H1 (cell line): ENCODE measurements around the gene TRIM52. TPM values are rescaled to one million over a fixed set of nuclear protein-coding genes. Genes with fewer than 3 reads are reported as not detected.
A peak's percentile ranks its signal among the peaks of the same experiment; 100 is the strongest.

Experiments
- CTCF ChIA-PET: fragments of 300-600 bp; sonication (Branson Sonifier 250); formaldehyde crosslinking; loops from one replicate; lab custom pipeline; 2021; ENCODE audit not compliant: partially characterized antibody; lab: Charles Lee
- POLR2A ChIA-PET: fragments of 300-600 bp; sonication (Branson Sonifier 250); formaldehyde crosslinking; loops from one replicate; lab custom pipeline; 2021; ENCODE audit warnings: inconsistent platforms; ENCODE audit not compliant: partially characterized antibody; lab: Charles Lee
- DNase-seq, 2 experiments: peaks; one replicate each; pipeline versions ENCODE4 v3.0.0 to v3.0.0-alpha.2; 2010 to 2022; ENCODE audit warnings: low spot score in 2 of 2, low read depth in 1 of 2, mixed read lengths in 1 of 2
- FAIRE-seq: peaks from 2 replicates; lab custom pipeline; 2011; peaks lifted over from hg19 to GRCh38; lab: Jason Lieb, UNC
- H2AFZ ChIP-seq: 2 replicates; pipeline ENCODE4 v1.8.1; 2012; ENCODE audit warnings: low read length, inconsistent platforms
- H2AK5ac ChIP-seq: 2 replicates; pipeline ENCODE4 v1.6.1; 2013; ENCODE audit warnings: low read depth, low read length
- H2BK120ac ChIP-seq: replicated peaks from 2 replicates; pipeline ENCODE3; 2013; ENCODE audit warnings: low read depth, low read length, inconsistent platforms
- H2BK12ac ChIP-seq: 2 replicates; pipeline ENCODE4 v1.6.1; 2013; ENCODE audit warnings: low read depth, low read length
- H2BK15ac ChIP-seq: 2 replicates; pipeline ENCODE4 v1.6.1; 2013; ENCODE audit warnings: low read length
- H2BK20ac ChIP-seq: 2 replicates; pipeline ENCODE4 v1.6.1; 2013; ENCODE audit warnings: low read length
- H2BK5ac ChIP-seq: 2 replicates; pipeline ENCODE4 v1.6.1; 2013; ENCODE audit warnings: low read depth, low read length
- H3K14ac ChIP-seq: 2 replicates; pipeline ENCODE4 v1.6.1; 2013; ENCODE audit warnings: inconsistent platforms; ENCODE audit not compliant: insufficient read length
- H3K18ac ChIP-seq: 2 replicates; pipeline ENCODE4 v1.6.1; 2013; ENCODE audit warnings: low read length; ENCODE audit errors: extremely low read depth
- H3K23ac ChIP-seq: 2 replicates; pipeline ENCODE4 v1.6.1; 2013; ENCODE audit warnings: inconsistent platforms; ENCODE audit not compliant: insufficient read length
- H3K23me2 ChIP-seq: 2 replicates; pipeline ENCODE4 v1.6.1; 2013; ENCODE audit warnings: low read depth, low read length
- H3K27ac ChIP-seq: 2 replicates; pipeline ENCODE4 v1.6.1; 2011; ENCODE audit warnings: low read depth, low read length, inconsistent platforms
- H3K27me3 ChIP-seq, 4 experiments: replicated peaks in 1 of 4; 1 replicate in 1 of 4; 2 replicates in 3 of 4; pipeline versions ENCODE4 v1.6.1 to v1.8.1; 2011 to 2013; ENCODE audit warnings: low read length in 3 of 4, mild to moderate bottlenecking in 3 of 4, inconsistent platforms in 2 of 4, mixed read lengths in 2 of 4, moderate library complexity in 1 of 4; ENCODE audit not compliant: control insufficient read depth in 3 of 4, insufficient read depth in 3 of 4; ENCODE audit errors: extremely low read depth in 1 of 4
- H3K36me3 ChIP-seq, 4 experiments: 2 replicates each; pipeline versions ENCODE4 v1.6.1 to v1.8.1; 2011 to 2013; ENCODE audit warnings: mild to moderate bottlenecking in 4 of 4, low read length in 3 of 4, moderate library complexity in 2 of 4, control low read depth in 1 of 4, inconsistent platforms in 1 of 4; ENCODE audit not compliant: insufficient read depth in 4 of 4, control insufficient read depth in 2 of 4
- H3K4ac ChIP-seq: replicated peaks from 2 replicates; pipeline ENCODE3; 2013; ENCODE audit warnings: low read length, low read depth, mixed read lengths, inconsistent platforms; ENCODE audit not compliant: insufficient read length
- H3K4me1 ChIP-seq, 4 experiments: replicated peaks in 1 of 4; 1 replicate in 1 of 4; 2 replicates in 3 of 4; pipeline versions ENCODE4 v1.6.1 to v1.8.1; 2011 to 2013; ENCODE audit warnings: low read length in 3 of 4, inconsistent platforms in 2 of 4, mixed read lengths in 1 of 4; ENCODE audit not compliant: insufficient read depth in 4 of 4, control insufficient read depth in 3 of 4
- H3K4me2 ChIP-seq, 2 experiments: 2 replicates each; pipeline versions ENCODE4 v1.6.1 to v1.8.1; 2011 to 2013; ENCODE audit warnings: low read depth in 2 of 2, low read length in 2 of 2, control low read depth in 1 of 2, inconsistent platforms in 1 of 2, mild to moderate bottlenecking in 1 of 2; ENCODE audit not compliant: insufficient read depth in 1 of 2
- H3K4me3 ChIP-seq, 4 experiments: fragments of 200-600, 300-600 bp in 1 of 4; sonication (generic), shearing (Covaris generic), sonication (Bioruptor Twin) in 1 of 4; 2 replicates each; pipeline versions ENCODE4 v1.5.1 to v1.8.1; 2011 to 2016; ENCODE audit warnings: low read length in 4 of 4, low read depth in 3 of 4, control low read depth in 2 of 4, inconsistent platforms in 2 of 4, mild to moderate bottlenecking in 2 of 4, mixed read lengths in 1 of 4, moderate library complexity in 1 of 4; ENCODE audit not compliant: insufficient read depth in 2 of 4; ENCODE audit errors: extremely low read depth in 1 of 4
- H3K56ac ChIP-seq: replicated peaks from 2 replicates; pipeline ENCODE3; 2013; ENCODE audit warnings: low read depth, mild to moderate bottlenecking, mixed read lengths, low read length, inconsistent platforms; ENCODE audit not compliant: insufficient read length
- H3K79me1 ChIP-seq: 2 replicates; pipeline ENCODE4 v1.6.1; 2013; ENCODE audit warnings: low read depth, low read length, control low read depth
- H3K79me2 ChIP-seq, 2 experiments: 2 replicates each; pipeline versions ENCODE4 v1.6.1 to v1.8.1; 2012 to 2013; ENCODE audit warnings: low read length in 2 of 2, mild to moderate bottlenecking in 2 of 2, inconsistent platforms in 1 of 2; ENCODE audit not compliant: insufficient read depth in 2 of 2, control insufficient read depth in 1 of 2
- H3K9ac ChIP-seq, 4 experiments: replicated peaks in 1 of 4; 1 replicate in 1 of 4; 2 replicates in 3 of 4; pipeline versions ENCODE4 v1.6.1 to v1.8.1; 2011 to 2013; ENCODE audit warnings: low read depth in 3 of 4, low read length in 3 of 4, control low read depth in 2 of 4, mild to moderate bottlenecking in 2 of 4, moderate library complexity in 2 of 4, inconsistent platforms in 1 of 4; ENCODE audit errors: extremely low read depth in 1 of 4
- H3K9me3 ChIP-seq, 2 experiments: 2 replicates each; pipeline versions ENCODE4 v1.6.1 to v1.8.1; 2012 to 2013; ENCODE audit warnings: mild to moderate bottlenecking in 2 of 2, moderate library complexity in 2 of 2, control low read depth in 1 of 2, inconsistent platforms in 1 of 2, low read depth in 1 of 2, low read length in 1 of 2, mixed read lengths in 1 of 2; ENCODE audit not compliant: insufficient read depth in 2 of 2
- H4K20me1 ChIP-seq, 2 experiments: replicated peaks in 1 of 2; 2 replicates each; pipeline versions ENCODE3 to v1.8.1; 2011 to 2013; ENCODE audit warnings: inconsistent platforms in 2 of 2, low read length in 2 of 2, mild to moderate bottlenecking in 1 of 2; ENCODE audit not compliant: insufficient read depth in 2 of 2, control insufficient read depth in 1 of 2
- H4K5ac ChIP-seq: 2 replicates; pipeline ENCODE4 v1.6.1; 2013; ENCODE audit warnings: low read length, low read depth, mixed read lengths, inconsistent platforms; ENCODE audit not compliant: insufficient read length
- H4K8ac ChIP-seq: 2 replicates; pipeline ENCODE4 v1.8.0; 2013; ENCODE audit warnings: mild to moderate bottlenecking, moderate library complexity, low read length, inconsistent platforms; ENCODE audit not compliant: insufficient read depth; ENCODE audit errors: extremely low read depth
- H4K91ac ChIP-seq: replicated peaks from 2 replicates; pipeline ENCODE3; 2013; ENCODE audit warnings: low read length, mixed read lengths, inconsistent platforms; ENCODE audit not compliant: insufficient read length
- ASH2L ChIP-seq: fragments of 200-600, 300-600 bp; sonication (generic); IDR thresholded peaks from one replicate; pipeline ENCODE4 v1.7.1; 2017; ENCODE audit warnings: low read length
- BCL11A ChIP-seq, 2 experiments: IDR thresholded peaks; one replicate each; pipeline ENCODE4 v1.6.1; 2011; ENCODE audit warnings: low read depth in 2 of 2, low read length in 2 of 2, mild to moderate bottlenecking in 2 of 2
- CTCF ChIP-seq, 3 experiments: IDR thresholded peaks; 1 replicate in 2 of 3; 2 replicates in 1 of 3; pipeline versions ENCODE4 v1.5.1 to v1.6.1; 2011; ENCODE audit warnings: low read length in 3 of 3, mild to moderate bottlenecking in 3 of 3, inconsistent platforms in 2 of 3, low read depth in 1 of 3, moderate library complexity in 1 of 3; ENCODE audit not compliant: insufficient read depth in 1 of 3; ENCODE audit errors: control extremely low read depth in 1 of 3
- PHF8 ChIP-seq: fragments of 200-600 bp; sonication (generic); conservative IDR thresholded peaks from 2 replicates; pipeline ENCODE4 v1.7.1; 2012; ENCODE audit warnings: low read depth, mild to moderate bottlenecking, inconsistent platforms, low read length, moderate library complexity
- SAP30 ChIP-seq: fragments of 300-600 bp; sonication (generic); IDR thresholded peaks from 2 replicates; pipeline ENCODE4 v1.7.1; 2012; ENCODE audit warnings: low read length, moderate library complexity, mild to moderate bottlenecking, inconsistent platforms; ENCODE audit not compliant: insufficient read depth, insufficient replicate concordance
- SIN3A ChIP-seq, 2 experiments: IDR thresholded peaks in 1 of 2; conservative IDR thresholded peaks in 1 of 2; 2 replicates each; pipeline ENCODE4 v1.6.1; 2011 to 2012; ENCODE audit warnings: low read length in 2 of 2, improper control_type of control experiment in 1 of 2, low read depth in 1 of 2, mild to moderate bottlenecking in 1 of 2
- TEAD4 ChIP-seq: IDR thresholded peaks from 2 replicates; pipeline ENCODE4 v1.6.1; 2012; ENCODE audit warnings: low read depth, low read length, inconsistent platforms, mixed read lengths
- WGBS, 2 experiments: shearing (Covaris generic) in 1 of 2; methylation state at CpG; one replicate each; pipeline versions ENCODE4 v1.1.6 to v1.1.7; 2013 to 2015; ENCODE audit warnings: low lambda C conversion rate in 2 of 2, mixed read lengths in 2 of 2, inconsistent platforms in 1 of 2, low coverage in 1 of 2, missing lambda C conversion rate in 1 of 2; ENCODE audit not compliant: insufficient replicate concordance in 2 of 2, insufficient coverage in 1 of 2, insufficient read length in 1 of 2; ENCODE audit errors: extremely low coverage in 1 of 2, missing lambda C conversion rate in 1 of 2; 5-methylcytosine and 5-hydroxymethylcytosine counted together
- polyA plus RNA-seq, 7 experiments: library from polyadenylated mRNA; depleted of rRNA in 3 of 7; stranded (reverse) in 5 of 7; unstranded in 2 of 7; fragments of >200 nt in 5 of 7; fragments of 200-250 nt in 2 of 7; gene quantifications; 1 replicate in 5 of 7; 2 replicates in 1 of 7; 4 replicates in 1 of 7; pipeline versions ENCODE4 v1.2.1 to v1.2.3, GENCODE V29; 2011 to 2013; ENCODE audit warnings: missing spikeins in 2 of 7, mixed read lengths in 2 of 7
- total RNA-seq: library from RNA; stranded (reverse); fragmentation: NEBNext Ultra II Directional; extraction: Animal tissue kit (Norgen Biotek cat#: 25700); gene quantifications from 2 replicates; pipeline ENCODE4 v1.2.1, GENCODE V29; 2021

The TRIM52 gene
- total and polyA plus RNA-seq, 2 of the 8 experiments (the other 6 are each of a cell fraction or from before 2014, with no cell fraction given): 4.2 to 5.7 TPM

- Histone ChIP-seq H2BK12ac (peak overlapping the region; percentile 62; the same call in 1 of the 2 replicates), H3K23me2 (peaks cover 17% of the 10 kb centered on the region), H2BK120ac (no peak overlapping the region), H3K79me2 (peaks cover 44 to 82% of the 10 kb centered on the region in 2 experiments), H3K27ac (peak overlapping the region; percentile 24), H3K36me3 (peaks cover 21 to 52% (median 23%) of the 10 kb centered on the region in 4 experiments), H3K9ac (peak overlapping the region; percentile 51 to 87 (median 72)), H3K27me3 (no peaks in the 10 kb centered on the region), H3K4me2 (peak overlapping the region; percentile 95 to 97), H3K18ac (peak overlapping the region; percentile 26), H2BK20ac (no peak overlapping the region), H2AK5ac (peak overlapping the region; percentile 48; the same call in 1 of the 2 replicates), H3K23ac (no peak overlapping the region), H2BK5ac (peak overlapping the region; percentile 69), H3K79me1 (peaks cover 11% of the 10 kb centered on the region), H3K14ac (no peak overlapping the region), H4K8ac (peak overlapping the region; percentile 73; the same call in 1 of the 2 replicates), H3K4ac (peak overlapping the region; percentile 74), H2AFZ (0 out of 2 replicates have a peak overlapping the region, but pooled peaks have one; percentile 52), H3K56ac (peak overlapping the region; percentile 60), H3K4me3 (peak overlapping the region; percentile 76 to 100 (median 86)), H3K4me1 (peaks cover 8 to 19% (median 14%) of the 10 kb centered on the region in 4 experiments), H3K9me3 (no peaks in the 10 kb centered on the region), H4K5ac (peak overlapping the region; percentile 75), H4K20me1 (peaks cover 18 to 21% of the 10 kb centered on the region in 2 experiments), H4K91ac (peak overlapping the region; percentile 85), H2BK15ac (no peak overlapping the region)
- FAIRE-seq: no peak
- peak in 1 of 2 experiments; percentile 71 for DNase-seq
- CTCF ChIA-PET: interaction anchor here (0.6 to 1.1 kb wide), 6 partner anchors 13 to 77 kb away, joined by 3 to 6 read pairs (median 4); no protein-coding TSS in a partner anchor
- POLR2A ChIA-PET: interaction anchor here (0.8 to 34.2 kb wide), 11 partner anchors 4 to 61 kb away, joined by 3 to 1334 read pairs (median 25); partner anchors contain the start of genes RACK1, TRIM41, TRIM52 and TRIM7
- WGBS, 2 experiments: 29% methylated on average over 34 of the region's 34 CpGs; no CpG with 5 or more reads in 1 of the 2 experiments
- TF ChIP-seq CTCF (IDR thresholded peaks at IDR 0.05; ENCODE audit: control extremely low read depth in 1 of 3, insufficient read depth in 1 of 3, low read depth in 1 of 3, low read length in 3 of 3): no peak
- no peak for TF ChIP-seq BCL11A (IDR thresholded peaks at IDR 0.05; ENCODE audit: low read depth in 2 of 2, low read length in 2 of 2)
- TF ChIP-seq TEAD4: no peak
- peak; percentile 9 for TF ChIP-seq ASH2L
- no peak for TF ChIP-seq PHF8
- TF ChIP-seq SAP30: peak; percentile 62
- TF ChIP-seq SIN3A (conservative IDR thresholded peaks at IDR 0.05 in 1 of 2, IDR thresholded peaks at IDR 0.05 in 1 of 2; ENCODE audit: low read depth in 1 of 2, low read length in 2 of 2): 0 out of 4 replicates have a peak, but pooled peaks of 1 of the 2 experiments have one; percentile 4
Measured at GRCh38 chr5:181245427-181246275, 15.3 kb downstream of the TRIM52 start.
